Stomach (tissue), 4 donors: ENCODE measurements around the gene PRKAR2B.

Experiments used
- POLR2AphosphoS5 ChIP-seq, 3 donors: sonication (generic); formaldehyde crosslinking; IDR thresholded peaks; one replicate each; pipeline ENCODE4 v1.6.1; 2016; ENCODE audit warnings: antibody characterized with exemption in 3 of 3
- TF ChIP-seq, protein P1 (sequence below), 7 experiments: fragments of 450-650 bp in 4 of 7; fragments of 200-600 bp in 3 of 7; sonication (generic) in 3 of 7; IDR thresholded peaks; one replicate each; pipeline ENCODE4 v1.5.1; 2016 to 2019; ENCODE audit warnings: antibody characterized with exemption in 7 of 7, control low read depth in 2 of 7, mild to moderate bottlenecking in 1 of 7

DNA sequence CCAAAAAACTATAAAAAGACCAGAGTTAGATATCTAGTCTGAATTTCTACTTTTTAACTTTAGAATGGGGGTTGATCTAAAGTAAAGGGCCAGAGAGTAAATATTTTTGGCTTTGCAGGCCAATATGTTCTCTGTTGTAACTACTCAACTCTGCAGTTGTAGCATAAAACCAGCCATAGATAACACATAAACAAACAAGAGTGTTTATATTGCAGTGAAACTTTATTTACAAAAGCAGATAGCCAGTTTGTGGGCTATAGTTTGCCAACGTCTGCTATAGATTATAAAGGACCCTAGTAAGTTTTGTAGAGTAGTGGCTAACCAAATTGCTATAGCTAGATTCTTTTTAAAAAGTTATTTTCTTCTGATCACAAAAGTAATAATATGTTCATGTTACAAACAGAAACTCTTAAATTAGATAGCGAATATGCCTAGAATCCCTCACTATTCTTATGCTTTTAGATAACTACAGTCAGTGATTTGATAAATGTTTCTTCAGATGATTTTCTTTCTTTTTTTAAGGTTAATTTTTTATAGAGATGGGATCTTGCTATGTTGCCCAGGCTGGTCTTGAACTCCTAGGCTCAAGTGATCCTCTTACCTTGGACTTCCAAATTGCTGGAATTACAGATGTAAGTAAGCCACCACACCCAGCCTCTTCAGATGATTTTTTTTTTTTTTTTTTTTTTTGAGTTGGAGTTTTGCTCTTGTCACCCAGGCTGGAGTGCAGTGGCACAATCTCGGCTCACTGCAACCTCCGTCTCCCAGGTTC is 100.7 kb downstream of the PRKAR2B start:
- no peak for TF ChIP-seq POLR2AphosphoS5 (IDR thresholded peaks at IDR 0.05)
- TF ChIP-seq, protein P1, sequence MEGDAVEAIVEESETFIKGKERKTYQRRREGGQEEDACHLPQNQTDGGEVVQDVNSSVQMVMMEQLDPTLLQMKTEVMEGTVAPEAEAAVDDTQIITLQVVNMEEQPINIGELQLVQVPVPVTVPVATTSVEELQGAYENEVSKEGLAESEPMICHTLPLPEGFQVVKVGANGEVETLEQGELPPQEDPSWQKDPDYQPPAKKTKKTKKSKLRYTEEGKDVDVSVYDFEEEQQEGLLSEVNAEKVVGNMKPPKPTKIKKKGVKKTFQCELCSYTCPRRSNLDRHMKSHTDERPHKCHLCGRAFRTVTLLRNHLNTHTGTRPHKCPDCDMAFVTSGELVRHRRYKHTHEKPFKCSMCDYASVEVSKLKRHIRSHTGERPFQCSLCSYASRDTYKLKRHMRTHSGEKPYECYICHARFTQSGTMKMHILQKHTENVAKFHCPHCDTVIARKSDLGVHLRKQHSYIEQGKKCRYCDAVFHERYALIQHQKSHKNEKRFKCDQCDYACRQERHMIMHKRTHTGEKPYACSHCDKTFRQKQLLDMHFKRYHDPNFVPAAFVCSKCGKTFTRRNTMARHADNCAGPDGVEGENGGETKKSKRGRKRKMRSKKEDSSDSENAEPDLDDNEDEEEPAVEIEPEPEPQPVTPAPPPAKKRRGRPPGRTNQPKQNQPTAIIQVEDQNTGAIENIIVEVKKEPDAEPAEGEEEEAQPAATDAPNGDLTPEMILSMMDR (IDR thresholded peaks at IDR 0.05), result no peak
